Astrocyte of the cerebellum (primary cell): ENCODE results near the gene FYB2.
"Not testable (repeated sequence)": the region's sequence is repeated elsewhere in the genome, so short reads cannot be mapped to it uniquely, and the experiment has no call there.

ENCODE experiments used
- DNase-seq: peaks from one replicate; pipeline ENCODE4 v3.0.0-alpha.2; 2011; ENCODE audit warnings: low read depth
- H3K4me3 ChIP-seq: 2 replicates; pipeline ENCODE4 v1.5.1; 2011; ENCODE audit warnings: mild to moderate bottlenecking, low read depth, low read length, moderate library complexity
- CTCF ChIP-seq: IDR thresholded peaks from 2 replicates; pipeline ENCODE4 v1.5.1; 2012; ENCODE audit warnings: low read length, low read depth, moderate library complexity, mild to moderate bottlenecking; ENCODE audit errors: missing control alignments
- in situ Hi-C: cut with HindIII; loops from 2 replicates; pipeline ENCODE4 v1.10.0; 2017; ENCODE audit warnings: low sequenced_read_pairs

Gene FYB2

GRCh38 chr1:56780128-56780750, 39.0 kb downstream of the FYB2 start:
- H3K4me3 ChIP-seq, result no peak overlapping the region
- DNase-seq, result no peak
- in situ Hi-C loops, result no loop called here
- no peak for TF ChIP-seq CTCF

- DNase-seq, result no peak
- no peak overlapping the region for H3K4me3 ChIP-seq
- no peak for TF ChIP-seq CTCF
- in situ Hi-C loops, result no loop called here
These were observed 41.2 kb downstream of the FYB2 start for GRCh38 chr1:56777972-56778371.

GRCh38 chr1:56774732-56775131, 44.5 kb downstream of the FYB2 start:
- DNase-seq, H3K4me3 ChIP-seq, in situ Hi-C loops: not testable (repeated sequence)

GRCh38 chr1:56774067-56774609, 45.1 kb downstream of the FYB2 start:
- in situ Hi-C loops, result no loop called here
- no peak for DNase-seq
- H3K4me3 ChIP-seq, result no peak overlapping the region
- TF ChIP-seq CTCF, result no peak

- DNase-seq, result no peak
- no peak overlapping the region for H3K4me3 ChIP-seq
- in situ Hi-C loops, result no loop called here
- no peak for TF ChIP-seq CTCF
These were observed 45.7 kb downstream of the FYB2 start for GRCh38 chr1:56773341-56774066.

- no peak for DNase-seq
- H3K4me3 ChIP-seq, result no peak overlapping the region
- in situ Hi-C loops, result no loop called here
- no peak for TF ChIP-seq CTCF
These were observed 47.5 kb downstream of the FYB2 start for GRCh38 chr1:56771717-56772116.

GRCh38 chr1:56758794-56759193, 60.4 kb downstream of the FYB2 start:
- in situ Hi-C loops, result no loop called here
- TF ChIP-seq CTCF, result no peak
- no peak for DNase-seq
- H3K4me3 ChIP-seq, result no peak overlapping the region
